Keratinocyte (primary cell): ENCODE measurements around the gene C10orf71.

ENCODE experiments used
- EZH2 ChIP-seq: IDR thresholded peaks from one replicate; pipeline ENCODE4 v1.6.1; 2012; ENCODE audit warnings: inconsistent platforms, mild to moderate bottlenecking, low read length, moderate library complexity
- TF ChIP-seq, protein P1 (sequence below), 3 experiments: IDR thresholded peaks in 1 of 3; conservative IDR thresholded peaks in 1 of 3; optimal IDR thresholded peaks in 1 of 3; 2 replicates in 2 of 3; 3 replicates in 1 of 3; pipeline versions ENCODE3 to v1.5.1; 2011; ENCODE audit warnings: low read length in 3 of 3, mild to moderate bottlenecking in 3 of 3, moderate library complexity in 2 of 3, control low read depth in 1 of 3, inconsistent platforms in 1 of 3; ENCODE audit not compliant: insufficient read depth in 2 of 3; ENCODE audit errors: extremely low read depth in 1 of 3

DNA sequence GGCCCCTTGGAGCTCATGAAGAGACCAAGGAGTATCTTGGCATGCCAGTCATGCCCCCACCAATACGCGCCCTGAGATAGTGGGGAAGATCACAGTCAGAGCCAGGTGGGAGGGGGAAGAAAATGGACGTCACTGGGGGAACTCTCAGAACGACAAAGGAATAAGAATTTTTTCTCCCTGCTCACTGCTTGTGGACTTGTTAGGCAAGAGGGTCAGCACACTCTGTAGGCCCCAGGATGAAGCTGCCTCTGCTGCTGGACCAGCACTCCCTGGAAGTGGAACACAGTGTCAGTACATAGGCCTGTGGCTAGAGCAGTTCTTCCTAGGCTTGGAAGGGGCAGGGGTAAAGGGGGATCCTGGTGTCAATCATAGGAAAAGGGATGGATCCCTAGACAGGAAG, 50.4 kb downstream of the C10orf71 start:
- TF ChIP-seq, protein P1, sequence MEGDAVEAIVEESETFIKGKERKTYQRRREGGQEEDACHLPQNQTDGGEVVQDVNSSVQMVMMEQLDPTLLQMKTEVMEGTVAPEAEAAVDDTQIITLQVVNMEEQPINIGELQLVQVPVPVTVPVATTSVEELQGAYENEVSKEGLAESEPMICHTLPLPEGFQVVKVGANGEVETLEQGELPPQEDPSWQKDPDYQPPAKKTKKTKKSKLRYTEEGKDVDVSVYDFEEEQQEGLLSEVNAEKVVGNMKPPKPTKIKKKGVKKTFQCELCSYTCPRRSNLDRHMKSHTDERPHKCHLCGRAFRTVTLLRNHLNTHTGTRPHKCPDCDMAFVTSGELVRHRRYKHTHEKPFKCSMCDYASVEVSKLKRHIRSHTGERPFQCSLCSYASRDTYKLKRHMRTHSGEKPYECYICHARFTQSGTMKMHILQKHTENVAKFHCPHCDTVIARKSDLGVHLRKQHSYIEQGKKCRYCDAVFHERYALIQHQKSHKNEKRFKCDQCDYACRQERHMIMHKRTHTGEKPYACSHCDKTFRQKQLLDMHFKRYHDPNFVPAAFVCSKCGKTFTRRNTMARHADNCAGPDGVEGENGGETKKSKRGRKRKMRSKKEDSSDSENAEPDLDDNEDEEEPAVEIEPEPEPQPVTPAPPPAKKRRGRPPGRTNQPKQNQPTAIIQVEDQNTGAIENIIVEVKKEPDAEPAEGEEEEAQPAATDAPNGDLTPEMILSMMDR (optimal IDR thresholded peaks at IDR 0.05 in 1 of 3, IDR thresholded peaks at IDR 0.05 in 1 of 3, conservative IDR thresholded peaks at IDR 0.05 in 1 of 3; ENCODE audit: extremely low read depth in 1 of 3, insufficient read depth in 2 of 3, low read length in 3 of 3): no peak
- no peak for TF ChIP-seq EZH2
